Measurements from ENCODE around the gene ABHD2.
"Not testable (repeated sequence)": the region's sequence is repeated elsewhere in the genome, so short reads cannot be mapped to it uniquely, and the experiment has no call there.

Gene ABHD2

GRCh38 chr15:89137926-89138325, 49.7 kb downstream of the ABHD2 start:
- DNase-seq (ENCODE audit: low read depth in 2 of 2): no peak

GRCh38 chr15:89138999-89139612, 50.9 kb downstream of the ABHD2 start:
- no peak for DNase-seq (ENCODE audit: low read depth in 2 of 2)

DNA sequence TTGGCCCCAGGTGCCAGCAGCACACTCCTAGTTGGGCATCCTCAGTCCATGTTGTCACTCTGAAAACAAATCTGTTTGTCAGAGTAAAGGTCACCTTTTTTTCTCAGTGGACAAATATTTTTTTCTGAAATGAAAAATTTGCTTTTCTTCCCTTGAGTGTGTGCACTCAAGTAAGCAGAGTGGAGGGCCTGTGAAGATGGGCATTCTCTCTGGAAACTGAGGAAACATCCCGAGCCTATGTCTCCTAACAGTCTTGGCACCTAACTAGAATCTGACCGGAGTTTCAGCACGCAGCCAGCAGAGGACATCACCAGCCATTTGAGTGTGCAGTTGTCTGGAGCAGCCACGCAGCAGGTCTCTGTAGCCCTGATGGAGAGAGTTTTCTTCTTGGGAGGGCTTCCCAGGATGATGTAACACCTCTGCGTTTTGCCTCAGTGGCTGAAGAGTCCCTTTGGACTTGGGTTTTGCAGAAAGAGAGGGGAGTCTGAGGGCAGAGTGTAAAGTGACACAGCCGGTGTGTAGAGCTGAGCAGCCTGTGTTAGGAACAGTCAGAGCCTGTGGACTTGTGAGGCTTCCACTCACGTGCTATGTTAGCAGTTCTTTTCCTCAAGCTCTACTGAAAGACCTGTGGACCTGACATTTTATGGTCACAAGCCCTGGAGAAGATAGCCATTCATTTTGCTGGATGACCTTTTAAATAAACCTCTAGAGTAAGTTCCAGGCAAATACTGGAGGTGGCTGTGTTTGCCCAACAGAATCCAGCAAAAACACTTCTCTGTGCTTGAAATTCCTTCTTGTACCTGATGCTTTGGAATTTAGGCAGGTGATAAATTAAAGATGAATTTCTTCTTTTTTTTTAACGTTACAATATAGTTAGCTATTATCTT, 51.6 kb downstream of the ABHD2 start:
- DNase-seq (ENCODE audit: low read depth in 2 of 2): no peak

- no peak for DNase-seq (ENCODE audit: low read depth in 2 of 2)
Observed at GRCh38 chr15:89140595-89140994, 52.3 kb downstream of the ABHD2 start.

DNA sequence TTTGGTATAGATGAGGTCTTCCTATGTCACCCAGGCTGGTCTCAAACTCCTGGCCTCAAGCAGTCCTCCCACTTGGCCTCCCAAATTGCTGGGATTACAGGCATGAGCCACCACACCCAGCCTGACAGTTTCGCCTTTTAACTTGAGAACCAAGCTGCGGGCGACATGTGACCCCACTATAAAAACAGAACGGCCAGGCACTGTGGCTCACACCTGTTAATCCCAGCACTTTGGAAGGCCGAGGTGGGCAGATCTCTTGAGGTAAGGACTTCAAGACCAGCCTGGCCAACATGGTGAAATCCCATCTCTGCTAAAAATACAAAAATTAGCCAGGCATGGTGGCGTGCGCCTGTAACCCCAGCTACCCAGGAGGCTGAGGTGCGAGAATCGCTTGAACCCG, 52.9 kb downstream of the ABHD2 start:
- not testable (repeated sequence) for DNase-seq (ENCODE audit: low read depth in 2 of 2)

DNA sequence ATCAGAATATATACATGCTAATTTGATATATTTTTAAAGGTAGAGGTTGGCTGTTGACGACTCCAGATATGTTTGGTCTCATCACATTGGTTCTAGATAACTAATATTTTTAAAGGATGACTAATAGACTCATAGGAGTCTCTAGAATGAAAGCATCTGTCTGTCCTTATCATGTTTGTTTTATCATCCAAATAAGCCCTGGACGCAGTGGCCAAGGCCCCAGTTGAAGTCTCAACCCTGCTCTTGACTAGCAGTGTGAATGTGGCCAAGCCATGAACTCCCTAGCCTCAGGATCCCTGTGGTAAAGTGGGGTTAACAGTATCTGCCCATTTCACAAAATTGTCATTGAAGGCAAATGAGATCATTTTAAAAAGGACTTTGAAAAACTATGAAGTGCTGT, 53.6 kb downstream of the ABHD2 start:
- no peak for DNase-seq (ENCODE audit: low read depth in 2 of 2)

- no peak for DNase-seq (ENCODE audit: low read depth in 2 of 2)
Observed at GRCh38 chr15:89142423-89142822, 54.2 kb downstream of the ABHD2 start.

GRCh38 chr15:89143503-89144162, 55.4 kb downstream of the ABHD2 start:
- no peak for DNase-seq (ENCODE audit: low read depth in 2 of 2)

- DNase-seq (ENCODE audit: low read depth in 2 of 2): no peak
Observed at GRCh38 chr15:89144491-89144890, 56.2 kb downstream of the ABHD2 start.

DNA sequence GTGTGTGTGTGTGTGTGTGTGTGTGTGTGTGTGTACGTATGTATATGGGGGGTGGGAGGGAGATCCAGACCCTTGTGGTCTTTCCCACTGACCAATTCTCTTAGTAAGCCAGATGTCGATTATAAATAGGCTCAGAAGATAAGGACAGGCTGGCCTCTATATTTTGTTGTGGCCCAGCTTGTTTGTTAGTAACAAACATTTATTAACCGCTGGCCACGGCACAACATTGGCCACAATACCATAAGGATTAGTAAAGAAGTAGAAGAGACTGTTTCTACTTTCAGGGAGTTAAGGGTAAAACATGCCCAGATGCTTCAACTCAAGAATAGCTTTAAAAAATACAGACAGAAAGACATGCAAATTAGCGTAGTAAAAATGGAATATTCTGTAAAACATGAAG, 58.1 kb downstream of the ABHD2 start:
- DNase-seq (ENCODE audit: low read depth in 2 of 2): no peak

GRCh38 chr15:89148126-89148525, 59.9 kb downstream of the ABHD2 start:
- no peak for DNase-seq (ENCODE audit: low read depth in 2 of 2)

GRCh38 chr15:89149501-89150101, 61.3 kb downstream of the ABHD2 start:
- DNase-seq (ENCODE audit: low read depth in 2 of 2): no peak

GRCh38 chr15:89150287-89150686, 62.0 kb downstream of the ABHD2 start:
- DNase-seq (ENCODE audit: low read depth in 2 of 2): no peak

DNA sequence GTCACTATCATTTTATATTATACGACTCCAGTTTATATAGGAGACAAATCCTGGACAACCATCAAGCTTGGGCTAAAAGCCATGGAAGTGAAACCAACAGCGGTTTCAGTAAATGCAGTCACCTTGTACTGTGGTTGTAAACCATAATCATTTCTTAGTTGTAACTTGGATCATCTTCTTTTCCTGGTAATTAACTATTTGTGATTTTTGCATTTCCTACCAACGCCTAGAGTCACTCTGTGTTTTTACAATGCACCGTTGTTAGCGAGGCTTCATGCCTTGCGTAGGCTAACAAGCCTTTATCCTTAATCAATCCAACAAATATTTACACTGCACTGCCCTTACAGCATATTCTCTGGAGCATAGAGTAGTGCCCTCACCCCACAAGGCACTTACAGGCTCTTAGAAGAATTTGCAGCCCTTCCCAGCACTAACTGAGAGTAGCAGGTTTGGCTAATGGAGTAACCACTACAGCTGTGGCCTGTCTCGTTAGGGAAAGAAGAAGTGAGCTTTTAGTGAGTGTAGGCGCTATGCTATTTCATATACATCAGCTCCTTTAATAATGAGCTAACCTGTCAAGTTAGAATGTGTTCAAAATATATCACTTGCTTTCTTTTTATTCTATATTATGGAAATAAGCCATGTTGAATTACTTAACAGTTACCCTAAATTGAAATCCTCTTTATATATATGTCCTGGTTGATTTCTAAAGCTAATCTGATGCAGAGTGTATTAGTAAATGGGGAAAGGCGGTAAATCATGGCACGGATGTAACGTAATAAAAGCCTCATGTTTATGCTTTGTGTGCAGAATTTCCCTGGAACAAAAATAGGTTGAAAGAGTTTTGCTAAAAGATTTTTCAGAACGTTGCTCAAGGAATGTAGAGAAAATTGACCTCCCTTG, 62.8 kb downstream of the ABHD2 start:
- DNase-seq (ENCODE audit: low read depth in 2 of 2): no peak

- DNase-seq (ENCODE audit: low read depth in 2 of 2): no peak
Observed at GRCh38 chr15:89155122-89155521, 66.9 kb downstream of the ABHD2 start.

DNA sequence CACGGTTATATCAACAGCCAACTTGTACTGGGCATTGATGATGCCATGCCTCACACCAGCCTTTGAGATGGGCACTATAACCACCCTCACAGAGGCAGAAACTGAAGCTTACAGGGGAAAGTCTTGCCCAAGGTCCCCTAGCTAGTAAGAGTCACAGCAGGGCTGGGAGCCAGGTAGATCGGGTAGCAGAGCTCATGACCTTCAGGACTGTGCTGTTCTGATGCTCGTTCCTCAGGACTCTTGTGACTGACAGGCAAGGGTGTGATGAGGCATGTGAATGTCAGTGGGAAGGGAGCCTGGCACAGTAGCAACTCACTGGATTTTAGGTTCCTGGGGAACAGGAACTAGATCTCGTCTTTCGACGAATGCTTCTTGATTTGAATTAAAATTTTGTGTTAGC, 67.4 kb downstream of the ABHD2 start:
- no peak for DNase-seq (ENCODE audit: low read depth in 2 of 2)

DNA sequence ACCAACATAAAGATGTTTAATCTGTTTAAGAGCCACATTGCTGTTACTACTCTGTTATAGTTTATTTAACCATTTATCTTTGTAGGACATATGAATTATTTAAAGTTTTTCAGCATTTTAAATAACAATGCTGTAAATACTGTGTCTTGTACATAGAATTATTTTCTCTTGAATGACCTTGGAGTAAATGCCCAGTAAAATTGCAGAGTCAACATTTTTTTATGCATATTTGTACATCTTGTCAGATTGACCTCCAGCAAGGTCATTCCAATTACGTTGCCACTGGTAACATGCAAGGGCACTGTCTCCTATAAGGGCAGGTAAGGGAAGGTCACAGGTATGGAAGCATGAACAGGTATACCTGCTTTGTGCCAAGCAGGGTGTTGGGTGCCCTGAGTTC, 68.8 kb downstream of the ABHD2 start:
- DNase-seq (ENCODE audit: low read depth in 2 of 2): no peak

DNA sequence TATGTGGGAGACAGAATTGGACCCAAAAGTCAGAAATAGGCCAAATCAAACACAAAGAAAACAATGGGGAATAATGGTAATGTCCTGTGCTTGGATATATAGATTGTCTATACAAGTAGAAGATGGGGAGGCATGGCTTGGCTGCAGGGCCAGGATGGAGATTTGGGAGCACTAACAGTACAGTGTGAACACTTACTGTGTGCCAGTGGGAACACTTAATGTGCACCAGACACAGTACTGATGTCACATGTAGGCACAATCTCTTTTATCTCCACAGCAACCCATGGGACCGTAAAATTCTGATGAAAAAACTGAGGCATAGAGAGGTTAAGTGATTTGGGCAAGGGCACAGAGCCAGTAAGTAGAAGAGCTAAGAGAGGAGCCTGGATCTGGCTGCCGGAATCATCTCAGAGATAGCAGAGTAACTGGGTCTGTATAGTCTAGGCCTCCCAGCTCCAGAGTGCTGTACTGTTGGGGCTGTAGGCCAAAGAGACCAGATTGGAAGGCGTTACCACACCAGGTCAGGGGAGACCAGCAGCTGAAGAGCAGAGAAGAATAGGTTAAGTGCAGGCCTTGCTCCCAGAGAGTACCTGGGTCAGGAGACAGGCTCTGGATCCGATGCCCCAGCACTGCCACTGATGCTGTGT, 69.8 kb downstream of the ABHD2 start:
- no peak for DNase-seq (ENCODE audit: low read depth in 2 of 2)

DNA sequence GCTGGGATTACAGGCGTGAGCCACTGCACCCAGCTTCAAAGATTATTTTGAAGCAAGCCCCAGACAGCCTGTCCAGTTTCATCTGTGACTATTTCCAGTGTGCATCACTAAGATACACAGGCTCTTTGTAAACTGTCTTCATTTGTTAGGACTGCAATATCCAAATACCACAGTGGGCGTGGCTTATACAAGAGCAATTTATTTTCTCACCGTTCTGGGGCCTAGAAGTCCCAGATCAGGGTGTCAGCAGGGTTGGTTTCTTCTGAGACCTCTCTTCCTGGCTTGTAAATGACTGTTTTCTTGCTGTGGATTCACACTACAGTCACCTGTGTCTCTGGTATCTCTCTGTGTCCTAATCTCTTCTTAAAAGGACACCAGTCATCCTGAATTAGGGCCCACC, 73.4 kb downstream of the ABHD2 start:
- no peak for DNase-seq (ENCODE audit: low read depth in 2 of 2)

- DNase-seq (ENCODE audit: low read depth in 2 of 2): no peak
Observed at GRCh38 chr15:89163271-89164055, 75.2 kb downstream of the ABHD2 start.

Measured in stimulated activated CD4-positive, alpha-beta T cell treated with anti-CD3 and anti-CD28 coated beads, Interleukin-15, amount 100 ng/mL, for 48 hours (primary cell).